Chondrocyte (in vitro differentiated cells): ENCODE measurements around the gene SPG7. TPM values are rescaled to one million over a fixed set of nuclear protein-coding genes. Genes with fewer than 3 reads are reported as not detected.
A peak's percentile ranks its signal among the peaks of the same experiment; 100 is the strongest.

ENCODE experiments used
- DNase-seq: peaks from one replicate; pipeline ENCODE4 v3.0.0; 2021; ENCODE audit warnings: mixed read lengths, low spot score
- H3K27ac Mint-ChIP-seq: one replicate; pipeline ENCODE4 v1.8.0; 2021; ENCODE audit warnings: mild to moderate bottlenecking, moderate library complexity, mixed read lengths; ENCODE audit not compliant: unreplicated experiment
- H3K27me3 Mint-ChIP-seq: 2 replicates; pipeline ENCODE4 v1.8.0; 2021; ENCODE audit warnings: low read depth, mixed read lengths
- H3K36me3 Mint-ChIP-seq: 2 replicates; pipeline ENCODE4 v1.8.0; 2021; ENCODE audit warnings: low read depth, mixed read lengths
- H3K4me1 Mint-ChIP-seq: 2 replicates; pipeline ENCODE4 v1.8.0; 2021; ENCODE audit warnings: low read depth, mild to moderate bottlenecking, mixed read lengths
- H3K4me3 Mint-ChIP-seq: one replicate; pipeline ENCODE4 v1.8.0; 2021; ENCODE audit warnings: mild to moderate bottlenecking, moderate library complexity, mixed read lengths; ENCODE audit not compliant: unreplicated experiment
- H3K9me3 Mint-ChIP-seq: 2 replicates; pipeline ENCODE4 v1.8.0; 2021; ENCODE audit warnings: low read depth, mixed read lengths
- CTCF ChIP-seq: fragments of 200-600 bp; sonication (generic); IDR thresholded peaks from 2 replicates; pipeline ENCODE4 v1.5.0; 2021; ENCODE audit warnings: antibody characterized with exemption, mild to moderate bottlenecking, moderate library complexity
- total RNA-seq: library from RNA; stranded (reverse); gene quantifications from 3 replicates; pipeline ENCODE4 v1.2.1, GENCODE V29; 2021

The SPG7 gene
- total RNA-seq, 1 donor from 2014 or later: 87.6 TPM

GRCh38 chr16:89489040-89489897 lies 18.9 kb upstream of the SPG7 start:
- Mint-ChIP-seq H3K9me3 (no peaks in the 10 kb centered on the region), H3K4me1 (peaks cover 63% of the 10 kb centered on the region)

GRCh38 chr16:89489898-89490438 lies 18.2 kb upstream of the SPG7 start:
- no peak for DNase-seq
- Mint-ChIP-seq H3K4me1 (peaks cover 59% of the 10 kb centered on the region), H3K27me3 (no peaks in the 10 kb centered on the region), H3K36me3 (peaks cover 4% of the 10 kb centered on the region), H3K9me3 (no peaks in the 10 kb centered on the region), H3K27ac (no peak overlapping the region), H3K4me3 (no peak overlapping the region)
- TF ChIP-seq CTCF: no peak

More at GRCh38 chr16:89489040-89489897, 18.9 kb upstream of the SPG7 start:
- TF ChIP-seq CTCF: peak; percentile 50
- peak overlapping the region; percentile 99 for H3K27ac Mint-ChIP-seq
- H3K27me3 Mint-ChIP-seq: no peaks in the 10 kb centered on the region
- H3K4me3 Mint-ChIP-seq: peak overlapping the region; percentile 87
- no peak for DNase-seq
- H3K36me3 Mint-ChIP-seq: peaks cover 4% of the 10 kb centered on the region

GRCh38 chr16:89490439-89491237 lies 17.6 kb upstream of the SPG7 start, which contains the start of gene ANKRD11:
TSS of gene ANKRD11 (minus strand) at chr16:89490561. CDS start at chr16:89317019, 173,542 bp downstream.
- H3K27me3 Mint-ChIP-seq: no peaks in the 10 kb centered on the region
- peak within 1 kb of the TSS; percentile 99 for H3K27ac Mint-ChIP-seq
- H3K4me1 Mint-ChIP-seq: peaks cover 57% of the 10 kb centered on the region
- H3K9me3 Mint-ChIP-seq: no peaks in the 10 kb centered on the region
- peaks cover 4% of the 10 kb centered on the region for H3K36me3 Mint-ChIP-seq
- TF ChIP-seq CTCF: no peak
- peak within 1 kb of the TSS; percentile 87 for H3K4me3 Mint-ChIP-seq
- DNase-seq: peak; percentile 100

- no peaks in the 10 kb centered on the region for H3K27me3 Mint-ChIP-seq
- H3K36me3 Mint-ChIP-seq: peaks cover 2% of the 10 kb centered on the region
- peaks cover 50% of the 10 kb centered on the region for H3K4me1 Mint-ChIP-seq
- DNase-seq: no peak
- peak overlapping the region; percentile 75 for H3K4me3 Mint-ChIP-seq
- peak overlapping the region; percentile 91 for H3K27ac Mint-ChIP-seq
- TF ChIP-seq CTCF: peak; percentile 60
- H3K9me3 Mint-ChIP-seq: no peaks in the 10 kb centered on the region
Observed at GRCh38 chr16:89491238-89491869, 16.8 kb upstream of the SPG7 start.
